Measurements from ENCODE around the gene SLC16A10.

SLC16A10 gene

DNA sequence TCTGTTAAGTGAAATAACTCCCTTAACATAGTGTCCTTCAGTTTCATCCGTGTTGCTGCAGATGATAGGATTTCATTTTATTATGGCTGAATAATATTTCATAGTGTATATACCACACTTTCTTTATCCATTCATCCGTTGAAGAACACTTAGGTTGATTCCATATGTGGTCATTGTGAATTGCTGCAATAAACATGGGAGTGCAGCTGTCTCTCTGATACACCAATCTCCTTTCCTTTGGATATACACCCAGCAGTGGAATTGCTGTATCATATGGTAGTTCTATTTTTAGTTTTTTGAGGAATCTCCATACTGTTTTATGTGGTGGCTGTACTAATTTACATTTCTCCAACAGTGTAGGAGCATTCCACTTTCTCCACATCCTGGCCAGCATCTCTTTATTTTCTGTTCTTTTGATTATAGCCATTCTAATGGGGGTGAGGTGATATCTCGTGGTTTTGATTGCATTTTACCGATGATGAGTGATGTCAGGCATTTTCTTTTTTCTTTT is 193.2 kb downstream of the SLC16A10 start:
- TF ChIP-seq, protein P1, sequence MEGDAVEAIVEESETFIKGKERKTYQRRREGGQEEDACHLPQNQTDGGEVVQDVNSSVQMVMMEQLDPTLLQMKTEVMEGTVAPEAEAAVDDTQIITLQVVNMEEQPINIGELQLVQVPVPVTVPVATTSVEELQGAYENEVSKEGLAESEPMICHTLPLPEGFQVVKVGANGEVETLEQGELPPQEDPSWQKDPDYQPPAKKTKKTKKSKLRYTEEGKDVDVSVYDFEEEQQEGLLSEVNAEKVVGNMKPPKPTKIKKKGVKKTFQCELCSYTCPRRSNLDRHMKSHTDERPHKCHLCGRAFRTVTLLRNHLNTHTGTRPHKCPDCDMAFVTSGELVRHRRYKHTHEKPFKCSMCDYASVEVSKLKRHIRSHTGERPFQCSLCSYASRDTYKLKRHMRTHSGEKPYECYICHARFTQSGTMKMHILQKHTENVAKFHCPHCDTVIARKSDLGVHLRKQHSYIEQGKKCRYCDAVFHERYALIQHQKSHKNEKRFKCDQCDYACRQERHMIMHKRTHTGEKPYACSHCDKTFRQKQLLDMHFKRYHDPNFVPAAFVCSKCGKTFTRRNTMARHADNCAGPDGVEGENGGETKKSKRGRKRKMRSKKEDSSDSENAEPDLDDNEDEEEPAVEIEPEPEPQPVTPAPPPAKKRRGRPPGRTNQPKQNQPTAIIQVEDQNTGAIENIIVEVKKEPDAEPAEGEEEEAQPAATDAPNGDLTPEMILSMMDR (IDR thresholded peaks at IDR 0.05): no peak

All from LNCAP (cell line).